ENCODE data around the gene LYPD6B. TPM values are rescaled to one million over a fixed set of nuclear protein-coding genes. Genes with fewer than 3 reads are reported as not detected.

Gene LYPD6B
- total RNA-seq, 1 experiment from 2014 or later = 35.8 TPM

DNA sequence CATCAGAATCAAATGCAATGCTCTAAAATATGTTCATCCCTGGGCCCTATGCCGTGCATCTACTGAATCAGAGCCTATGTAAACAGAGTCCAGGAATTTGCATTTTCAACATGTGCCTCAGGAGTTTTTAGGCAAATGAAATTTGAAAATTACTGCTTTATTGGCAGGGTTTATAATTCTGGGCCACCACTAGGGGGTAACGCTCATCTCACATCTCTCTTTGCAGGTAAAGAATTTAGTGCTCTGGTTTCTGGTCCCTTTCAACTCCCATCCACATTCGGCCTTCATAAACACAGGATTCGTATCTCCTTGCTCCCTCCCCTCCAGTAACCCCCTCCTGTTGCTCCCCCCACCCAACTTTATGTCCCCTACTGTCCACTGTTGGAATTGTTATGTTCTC, 49.3 kb downstream of the LYPD6B start:
- intact Hi-C loops (cut with micrococcal nuclease; ENCODE audit: unreplicated experiment) = loop anchor here (5.0 kb wide), 1 partner anchor 225 kb away; no protein-coding TSS in a partner anchor
- Histone ChIP-seq H3K9me3 (no peaks in the 10 kb centered on the region), H3K36me3 (ENCODE audit: control insufficient read depth, insufficient read depth, low read length) (no peaks in the 10 kb centered on the region), H3K27me3 (replicated peaks; ENCODE audit: control insufficient read depth, insufficient read depth, low read length) (no peaks in the 10 kb centered on the region), H3K4me3 (ENCODE audit: low read depth, low read length) (no peak overlapping the region), H3K4me1 (no peaks in the 10 kb centered on the region)
- Mint-ChIP-seq H3K9me3 (ENCODE audit: unreplicated experiment) (no peaks in the 10 kb centered on the region), H3K27ac (ENCODE audit: unreplicated experiment) (no peak overlapping the region), H3K36me3 (ENCODE audit: insufficient read depth, unreplicated experiment) (no peaks in the 10 kb centered on the region), H3K27me3 (ENCODE audit: insufficient read depth, unreplicated experiment) (no peaks in the 10 kb centered on the region), H3K4me1 (ENCODE audit: low read depth, unreplicated experiment) (no peaks in the 10 kb centered on the region), H3K4me3 (ENCODE audit: unreplicated experiment) (no peak overlapping the region)
- CTCF ChIA-PET = interaction anchor here (0.7 kb wide), 1 partner anchor 50 kb away, joined by 5 read pairs; no protein-coding TSS in a partner anchor
- TF ChIP-seq, protein P1, sequence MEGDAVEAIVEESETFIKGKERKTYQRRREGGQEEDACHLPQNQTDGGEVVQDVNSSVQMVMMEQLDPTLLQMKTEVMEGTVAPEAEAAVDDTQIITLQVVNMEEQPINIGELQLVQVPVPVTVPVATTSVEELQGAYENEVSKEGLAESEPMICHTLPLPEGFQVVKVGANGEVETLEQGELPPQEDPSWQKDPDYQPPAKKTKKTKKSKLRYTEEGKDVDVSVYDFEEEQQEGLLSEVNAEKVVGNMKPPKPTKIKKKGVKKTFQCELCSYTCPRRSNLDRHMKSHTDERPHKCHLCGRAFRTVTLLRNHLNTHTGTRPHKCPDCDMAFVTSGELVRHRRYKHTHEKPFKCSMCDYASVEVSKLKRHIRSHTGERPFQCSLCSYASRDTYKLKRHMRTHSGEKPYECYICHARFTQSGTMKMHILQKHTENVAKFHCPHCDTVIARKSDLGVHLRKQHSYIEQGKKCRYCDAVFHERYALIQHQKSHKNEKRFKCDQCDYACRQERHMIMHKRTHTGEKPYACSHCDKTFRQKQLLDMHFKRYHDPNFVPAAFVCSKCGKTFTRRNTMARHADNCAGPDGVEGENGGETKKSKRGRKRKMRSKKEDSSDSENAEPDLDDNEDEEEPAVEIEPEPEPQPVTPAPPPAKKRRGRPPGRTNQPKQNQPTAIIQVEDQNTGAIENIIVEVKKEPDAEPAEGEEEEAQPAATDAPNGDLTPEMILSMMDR (IDR thresholded peaks at IDR 0.05; ENCODE audit: insufficient read depth in 1 of 2, low read depth in 1 of 2, low read length in 1 of 2, severe bottlenecking in 1 of 2, unreplicated experiment in 1 of 2) = peak; percentile 50 to 68
- DNase-seq = peak in 1 of 2 experiments; percentile 45
- POLR2A ChIA-PET = no interaction called here
- no TSS peak for BruUV-seq (replicated peaks)

DNA sequence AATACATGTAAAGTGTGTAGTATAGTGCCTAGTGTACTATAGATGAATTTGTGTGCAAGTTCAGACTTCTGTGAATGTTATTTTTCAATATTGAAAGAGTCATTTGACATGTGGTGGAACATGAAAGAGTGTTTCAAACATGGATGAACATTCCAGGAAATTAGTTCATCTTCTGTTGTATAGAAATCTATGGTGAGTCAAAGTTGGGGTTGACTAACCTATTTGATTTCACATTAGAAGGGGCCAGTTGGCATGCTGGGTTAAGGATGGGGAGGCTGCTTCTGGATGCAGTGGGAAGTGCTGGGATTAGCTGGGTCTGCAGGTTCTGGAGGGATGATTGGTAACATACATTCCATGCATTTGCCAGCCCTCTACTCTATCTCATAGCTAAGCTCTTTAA, 50.6 kb downstream of the LYPD6B start:
- Histone ChIP-seq H3K4me1 (no peaks in the 10 kb centered on the region), H3K4me3 (ENCODE audit: low read depth, low read length) (no peak overlapping the region), H3K27me3 (replicated peaks; ENCODE audit: control insufficient read depth, insufficient read depth, low read length) (no peaks in the 10 kb centered on the region), H3K36me3 (ENCODE audit: control insufficient read depth, insufficient read depth, low read length) (no peaks in the 10 kb centered on the region), H3K9me3 (no peaks in the 10 kb centered on the region)
- DNase-seq = no peak
- no peaks in the 10 kb centered on the region for H3K9me3 Mint-ChIP-seq (ENCODE audit: unreplicated experiment)
- H3K4me1 Mint-ChIP-seq (ENCODE audit: low read depth, unreplicated experiment) = peaks cover 2% of the 10 kb centered on the region
- no peak overlapping the region for H3K4me3 Mint-ChIP-seq (ENCODE audit: unreplicated experiment)
- TF ChIP-seq, protein P1 (IDR thresholded peaks at IDR 0.05; ENCODE audit: insufficient read depth in 1 of 2, low read depth in 1 of 2, low read length in 1 of 2, severe bottlenecking in 1 of 2, unreplicated experiment in 1 of 2) = no peak
- ChIA-PET CTCF (no interaction called here), POLR2A (no interaction called here)
- no TSS peak for BruUV-seq (replicated peaks)
- no peaks in the 10 kb centered on the region for H3K27me3 Mint-ChIP-seq (ENCODE audit: insufficient read depth, unreplicated experiment)
- H3K36me3 Mint-ChIP-seq (ENCODE audit: insufficient read depth, unreplicated experiment) = no peaks in the 10 kb centered on the region
- H3K27ac Mint-ChIP-seq (ENCODE audit: unreplicated experiment) = no peak overlapping the region
- intact Hi-C loops (cut with micrococcal nuclease; ENCODE audit: unreplicated experiment) = loop anchor here (5.0 kb wide), 1 partner anchor 223 kb away; no protein-coding TSS in a partner anchor

DNA sequence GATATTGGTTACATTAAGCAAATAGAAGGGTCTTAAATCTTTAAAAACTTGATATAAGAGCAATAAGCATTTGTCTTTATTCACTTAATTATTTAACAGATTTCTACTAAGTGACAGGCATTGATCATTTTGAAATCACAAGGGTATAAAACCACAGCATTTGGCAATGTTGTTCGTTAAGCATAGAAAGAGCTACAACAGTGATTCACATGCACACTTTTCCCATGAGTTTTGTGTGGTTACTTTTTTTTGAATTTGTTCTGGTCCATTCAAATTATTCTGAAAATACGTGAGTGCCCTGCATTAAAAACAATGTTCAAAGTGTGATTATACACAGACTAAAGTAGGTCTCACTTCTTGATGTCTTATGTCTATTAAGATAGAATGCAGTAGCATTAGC, 52.2 kb downstream of the LYPD6B start:
- BruUV-seq (replicated peaks) = no TSS peak
- H3K36me3 Mint-ChIP-seq (ENCODE audit: insufficient read depth, unreplicated experiment) = no peaks in the 10 kb centered on the region

More for the DNA sequence above, 52.2 kb downstream of the LYPD6B start:
- no peaks in the 10 kb centered on the region for H3K36me3 ChIP-seq (ENCODE audit: control insufficient read depth, insufficient read depth, low read length)
- H3K27me3 Mint-ChIP-seq (ENCODE audit: insufficient read depth, unreplicated experiment) = no peaks in the 10 kb centered on the region
- H3K9me3 ChIP-seq = no peaks in the 10 kb centered on the region
- no peak overlapping the region for H3K27ac Mint-ChIP-seq (ENCODE audit: unreplicated experiment)
- peaks cover 11% of the 10 kb centered on the region for H3K4me1 Mint-ChIP-seq (ENCODE audit: low read depth, unreplicated experiment)
- CTCF ChIA-PET = no interaction called here
- H3K4me1 ChIP-seq = 0 out of 2 replicates have a peak, but pooled peaks cover 4% of the 10 kb centered on the region
- no peaks in the 10 kb centered on the region for H3K9me3 Mint-ChIP-seq (ENCODE audit: unreplicated experiment)
- TF ChIP-seq, protein P1 (IDR thresholded peaks at IDR 0.05; ENCODE audit: insufficient read depth in 1 of 2, low read depth in 1 of 2, low read length in 1 of 2, severe bottlenecking in 1 of 2, unreplicated experiment in 1 of 2) = no peak
- DNase-seq = no peak
- H3K4me3 ChIP-seq (ENCODE audit: low read depth, low read length) = no peak overlapping the region
- H3K4me3 Mint-ChIP-seq (ENCODE audit: unreplicated experiment) = no peak overlapping the region
- no peaks in the 10 kb centered on the region for H3K27me3 ChIP-seq (replicated peaks; ENCODE audit: control insufficient read depth, insufficient read depth, low read length)
- POLR2A ChIA-PET = no interaction called here
- intact Hi-C loops (cut with micrococcal nuclease; ENCODE audit: unreplicated experiment) = no loop called here

Measured in Caco-2 (cell line).